ENCODE measurements around the gene UVRAG. TPM values are rescaled to one million over a fixed set of nuclear protein-coding genes. Genes with fewer than 3 reads are reported as not detected.

The UVRAG gene
- total RNA-seq, 1 donor from 2014 or later: 20.2 TPM

GRCh38 chr11:75903276-75903675 is 88.3 kb downstream of the UVRAG start:
- TF ChIP-seq CTCF (IDR thresholded peaks at IDR 0.05): no peak
- no peaks in the 10 kb centered on the region for H3K27me3 Mint-ChIP-seq (ENCODE audit: unreplicated experiment)
- no peak overlapping the region for H3K4me3 Mint-ChIP-seq (ENCODE audit: unreplicated experiment)
- no peak overlapping the region for H3K27ac Mint-ChIP-seq (ENCODE audit: unreplicated experiment)
- DNase-seq (ENCODE audit: extremely low spot score, unreplicated experiment): no peak
- H3K9me3 Mint-ChIP-seq (ENCODE audit: unreplicated experiment): no peaks in the 10 kb centered on the region
- peaks cover 28% of the 10 kb centered on the region for H3K4me1 Mint-ChIP-seq (ENCODE audit: unreplicated experiment)
- H3K36me3 Mint-ChIP-seq (ENCODE audit: unreplicated experiment): no peaks in the 10 kb centered on the region

GRCh38 chr11:75905434-75905833 is 90.4 kb downstream of the UVRAG start:
- TF ChIP-seq CTCF (IDR thresholded peaks at IDR 0.05): no peak
- Mint-ChIP-seq H3K4me1 (ENCODE audit: unreplicated experiment) (peaks cover 26% of the 10 kb centered on the region), H3K4me3 (ENCODE audit: unreplicated experiment) (no peak overlapping the region), H3K27ac (ENCODE audit: unreplicated experiment) (no peak overlapping the region), H3K9me3 (ENCODE audit: unreplicated experiment) (no peaks in the 10 kb centered on the region), H3K36me3 (ENCODE audit: unreplicated experiment) (no peaks in the 10 kb centered on the region), H3K27me3 (ENCODE audit: unreplicated experiment) (no peaks in the 10 kb centered on the region)
- DNase-seq (ENCODE audit: extremely low spot score, unreplicated experiment): no peak

- TF ChIP-seq CTCF (IDR thresholded peaks at IDR 0.05): no peak
- Mint-ChIP-seq H3K27me3 (ENCODE audit: unreplicated experiment) (no peaks in the 10 kb centered on the region), H3K27ac (ENCODE audit: unreplicated experiment) (no peak overlapping the region), H3K4me3 (ENCODE audit: unreplicated experiment) (no peak overlapping the region), H3K36me3 (ENCODE audit: unreplicated experiment) (peaks cover 12% of the 10 kb centered on the region), H3K9me3 (ENCODE audit: unreplicated experiment) (no peaks in the 10 kb centered on the region), H3K4me1 (ENCODE audit: unreplicated experiment) (peaks cover 34% of the 10 kb centered on the region)
- DNase-seq (ENCODE audit: extremely low spot score, unreplicated experiment): no peak
Measured at GRCh38 chr11:75907906-75908527, 93.0 kb downstream of the UVRAG start.

- Mint-ChIP-seq H3K9me3 (ENCODE audit: unreplicated experiment) (no peaks in the 10 kb centered on the region), H3K4me1 (ENCODE audit: unreplicated experiment) (peaks cover 28% of the 10 kb centered on the region), H3K27ac (ENCODE audit: unreplicated experiment) (peak overlapping the region; percentile 40), H3K27me3 (ENCODE audit: unreplicated experiment) (no peaks in the 10 kb centered on the region), H3K36me3 (ENCODE audit: unreplicated experiment) (peaks cover 18% of the 10 kb centered on the region), H3K4me3 (ENCODE audit: unreplicated experiment) (no peak overlapping the region)
- TF ChIP-seq CTCF (IDR thresholded peaks at IDR 0.05): no peak
- DNase-seq (ENCODE audit: extremely low spot score, unreplicated experiment): no peak
Measured at GRCh38 chr11:75910426-75911145, 95.6 kb downstream of the UVRAG start.

GRCh38 chr11:75911459-75911858 is 96.4 kb downstream of the UVRAG start:
- peaks cover 28% of the 10 kb centered on the region for H3K4me1 Mint-ChIP-seq (ENCODE audit: unreplicated experiment)
- H3K36me3 Mint-ChIP-seq (ENCODE audit: unreplicated experiment): peaks cover 20% of the 10 kb centered on the region
- no peak for DNase-seq (ENCODE audit: extremely low spot score, unreplicated experiment)
- no peak overlapping the region for H3K4me3 Mint-ChIP-seq (ENCODE audit: unreplicated experiment)
- H3K27ac Mint-ChIP-seq (ENCODE audit: unreplicated experiment): peak overlapping the region; percentile 40
- TF ChIP-seq CTCF (IDR thresholded peaks at IDR 0.05): no peak
- no peaks in the 10 kb centered on the region for H3K9me3 Mint-ChIP-seq (ENCODE audit: unreplicated experiment)
- no peaks in the 10 kb centered on the region for H3K27me3 Mint-ChIP-seq (ENCODE audit: unreplicated experiment)

All from osteocyte (in vitro differentiated cells).